RWPE1 (cell line): ENCODE measurements around the gene MYL12A.

Experiments used
- CTCF ChIA-PET: fragments of 350-600 bp; sonication (Branson Sonifier 250); formaldehyde crosslinking; extraction: SDS; loops from one replicate; lab custom pipeline; 2021; lab: Yijun Ruan, JAX
- POLR2A ChIA-PET: fragments of 400-600 bp; formaldehyde crosslinking; extraction: SDS; loops from one replicate; lab custom pipeline; 2020; ENCODE audit warnings: antibody characterized with exemption; ENCODE audit not compliant: low non-redundant PET; lab: Yijun Ruan, JAX
- DNase-seq: peaks from one replicate; pipeline ENCODE4 v3.0.0; 2012; ENCODE audit warnings: low spot score
- H3K27ac ChIP-seq: fragments of 450-650 bp; 2 replicates; pipeline ENCODE4 v1.5.1; 2017
- CTCF ChIP-seq: fragments of 450-650 bp; conservative IDR thresholded peaks from 2 replicates; pipeline ENCODE4 v1.5.1; 2017; ENCODE audit warnings: low read depth, mild to moderate bottlenecking

MYL12A gene

GRCh38 chr18:3225588-3225987, 22.0 kb upstream of the MYL12A start:
- DNase-seq, result no peak
- no peak for TF ChIP-seq CTCF
- CTCF ChIA-PET, result interaction anchor here (1.4 kb wide), 1 partner anchor 20 kb away, joined by 3 read pairs; no protein-coding TSS in a partner anchor
- H3K27ac ChIP-seq, result no peak overlapping the region
- POLR2A ChIA-PET, result no interaction called here

- POLR2A ChIA-PET, result no interaction called here
- TF ChIP-seq CTCF, result no peak
- H3K27ac ChIP-seq, result no peak overlapping the region
- CTCF ChIA-PET, result no interaction called here
- no peak for DNase-seq
Observed at GRCh38 chr18:3226048-3226447, 21.6 kb upstream of the MYL12A start.

DNA sequence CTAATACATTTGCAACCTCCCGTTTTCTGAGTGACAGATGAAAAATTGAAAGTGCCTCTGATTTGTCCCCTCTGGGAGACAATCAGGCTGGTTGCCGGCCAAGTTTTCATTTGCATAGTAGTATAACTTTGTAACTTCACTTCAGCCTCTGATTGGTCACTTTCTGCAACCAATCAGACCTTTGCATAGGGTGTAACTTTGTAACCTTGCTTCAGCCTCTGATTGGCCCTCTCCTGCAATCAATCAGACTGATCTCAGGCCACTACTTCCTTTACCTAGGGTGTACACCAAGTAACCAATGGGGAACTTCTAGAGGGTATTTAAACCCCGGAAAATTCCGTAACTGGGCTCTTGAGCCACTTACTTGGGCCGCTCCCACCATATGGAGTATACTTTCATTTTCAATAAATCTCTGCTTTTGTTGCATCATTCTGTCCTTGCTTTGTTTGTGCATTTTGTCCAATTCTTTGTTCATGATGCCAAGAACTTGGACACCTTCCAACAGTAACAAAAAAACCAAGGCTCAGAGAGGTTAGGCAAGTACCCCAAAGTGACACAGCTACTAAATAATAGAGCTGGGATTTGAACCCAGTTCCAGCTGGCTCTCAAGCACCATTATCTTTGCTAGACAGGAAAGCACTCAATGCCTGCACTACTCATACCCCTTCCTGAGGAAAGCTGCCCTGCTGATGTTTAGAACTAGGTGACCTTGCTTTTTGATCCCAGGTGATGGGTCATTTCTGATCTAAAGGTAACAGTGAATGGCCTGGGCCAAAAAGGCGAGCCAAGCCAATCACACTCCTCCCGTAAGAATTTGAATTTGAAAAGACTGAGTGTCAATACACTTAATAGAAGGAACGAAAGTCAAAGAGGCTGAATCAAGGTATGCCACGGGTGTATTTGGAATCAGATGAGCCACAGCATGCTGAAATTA, 16.9 kb upstream of the MYL12A start:
- DNase-seq, result peak; percentile 34
- TF ChIP-seq CTCF, result no peak
- no peak overlapping the region for H3K27ac ChIP-seq
- POLR2A ChIA-PET, result interaction anchor here (0.6 kb wide), 1 partner anchor 293 kb away, joined by 15 read pairs; no protein-coding TSS in a partner anchor
- CTCF ChIA-PET, result interaction anchor here (0.6 kb wide), 1 partner anchor 95 kb away, joined by 3 read pairs; no protein-coding TSS in a partner anchor

- POLR2A ChIA-PET, result no interaction called here
Observed at GRCh38 chr18:3233004-3233403, 14.6 kb upstream of the MYL12A start.

DNA sequence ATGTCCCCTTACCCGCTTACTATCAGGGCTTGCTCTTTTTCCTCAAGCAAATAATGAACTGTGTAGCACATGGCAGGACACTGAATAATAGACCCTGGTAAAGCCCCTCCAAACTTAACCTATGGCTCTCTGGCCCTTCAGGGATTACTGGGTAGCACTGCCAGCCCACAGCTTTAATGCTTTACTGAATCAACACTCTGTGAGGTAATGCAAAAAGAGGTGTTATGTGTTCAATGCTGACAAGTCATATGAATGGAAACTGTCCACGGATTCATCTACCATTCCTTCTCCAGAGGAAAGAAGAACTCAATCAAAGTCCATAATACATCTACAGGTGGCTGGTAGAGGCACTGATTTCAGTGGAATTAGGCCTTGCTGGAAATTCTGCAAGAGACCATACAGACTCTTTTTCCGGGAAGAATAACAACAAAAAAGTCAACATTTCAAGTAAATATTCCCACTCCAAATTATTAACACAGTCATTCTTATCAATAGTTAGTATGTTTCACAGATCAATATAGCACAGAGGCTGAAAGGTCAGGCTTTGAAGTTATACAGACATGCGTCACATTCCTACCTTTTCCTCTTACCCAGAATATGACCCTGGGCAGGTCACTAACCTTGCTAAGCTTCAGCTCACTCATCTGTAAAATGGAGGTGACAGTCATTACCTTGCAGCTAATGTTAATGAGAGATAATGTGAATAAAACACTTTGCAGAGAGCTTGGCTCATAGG, 14.0 kb upstream of the MYL12A start:
- no peak overlapping the region for H3K27ac ChIP-seq
- POLR2A ChIA-PET, result no interaction called here
- TF ChIP-seq CTCF, result no peak
- CTCF ChIA-PET, result interaction anchor here (0.5 to 1.8 kb wide), 6 partner anchors 12 to 285 kb away, joined by 3 to 6 read pairs (median 3); no protein-coding TSS in a partner anchor
- DNase-seq, result no peak

More at GRCh38 chr18:3233004-3233403, 14.6 kb upstream of the MYL12A start:
- no peak for DNase-seq
- no peak for TF ChIP-seq CTCF
- no peak overlapping the region for H3K27ac ChIP-seq
- CTCF ChIA-PET, result interaction anchor here (0.6 to 1.8 kb wide), 3 partner anchors 13 to 146 kb away, joined by 3 to 6 read pairs (median 4); no protein-coding TSS in a partner anchor

GRCh38 chr18:3234457-3234856, 13.1 kb upstream of the MYL12A start:
- TF ChIP-seq CTCF, result no peak
- POLR2A ChIA-PET, result no interaction called here
- no peak for DNase-seq
- H3K27ac ChIP-seq, result no peak overlapping the region
- CTCF ChIA-PET, result interaction anchor here (0.6 to 1.8 kb wide), 3 partner anchors 11 to 286 kb away, joined by 3 to 6 read pairs (median 3); no protein-coding TSS in a partner anchor
